Tibial artery (tissue), 4 donors: Measurements from ENCODE around the gene SV2B.

Experiments
- DNase-seq, 2 donors: peaks; one replicate each; pipeline ENCODE4 v3.0.0-alpha.2; 2019
- H3K27ac ChIP-seq, 2 donors: fragments of 200-600 bp; sonication (generic) in 1 of 2; 1 replicate in 1 of 2; 2 replicates in 1 of 2; pipeline ENCODE4 v1.5.1; 2018 to 2019; ENCODE audit warnings: mild to moderate bottlenecking in 1 of 2
- H3K27me3 ChIP-seq, 2 donors: fragments of 200-600 bp; sonication (generic) in 1 of 2; one replicate each; pipeline versions ENCODE4 v1.5.1 to v1.6.0; 2016 to 2019
- H3K36me3 ChIP-seq, 3 donors: fragments of 200-600 bp; sonication (generic) in 2 of 3; one replicate each; pipeline ENCODE4 v1.5.1; 2016 to 2019; ENCODE audit warnings: mild to moderate bottlenecking in 2 of 3
- H3K4me1 ChIP-seq, 4 donors: fragments of 200-600 bp; sonication (generic) in 2 of 4; 1 replicate in 3 of 4; 2 replicates in 1 of 4; pipeline ENCODE4 v1.5.1; 2016 to 2019
- H3K4me3 ChIP-seq, 2 donors: fragments of 200-600 bp; sonication (generic) in 1 of 2; 1 replicate in 1 of 2; 2 replicates in 1 of 2; pipeline ENCODE4 v1.5.1; 2018 to 2019; ENCODE audit warnings: mild to moderate bottlenecking in 2 of 2
- H3K9me3 ChIP-seq, 3 donors: fragments of 200-600 bp; sonication (generic) in 1 of 3; one replicate each; pipeline ENCODE4 v1.5.1; 2016 to 2019
- CTCF ChIP-seq, 2 experiments: fragments of 200-600 bp in 1 of 2; fragments of 450-650 bp in 1 of 2; IDR thresholded peaks; one replicate each; pipeline ENCODE4 v1.5.1; 2017 to 2019; ENCODE audit warnings: antibody characterized with exemption in 2 of 2, mild to moderate bottlenecking in 1 of 2, moderate library complexity in 1 of 2
- intact Hi-C: fragments of 100-400 bp; cut with DNase I; formaldehyde crosslinking; loops from one replicate; pipeline ENCODE4 v1.15.0; 2023; ENCODE audit warnings: low total_unique reads

SV2B gene

GRCh38 chr15:91264651-91265351, 164.7 kb downstream of the SV2B start:
- no peak for TF ChIP-seq CTCF (IDR thresholded peaks at IDR 0.05)
- H3K4me3 ChIP-seq = peak overlapping the region; percentile 31 to 43
- H3K27me3 ChIP-seq = no peaks in the 10 kb centered on the region
- no peaks in the 10 kb centered on the region for H3K9me3 ChIP-seq
- no peak for DNase-seq
- H3K27ac ChIP-seq = peak overlapping the region; percentile 64 to 78
- H3K4me1 ChIP-seq = peaks cover 0 to 20% (median 6%) of the 10 kb centered on the region in 4 donors
- no peaks in the 10 kb centered on the region for H3K36me3 ChIP-seq
- intact Hi-C loops = loop anchor here (10.0 kb wide), 1 partner anchor 330 kb away; the partner anchor contains the start of genes HDDC3 and UNC45A

GRCh38 chr15:91265416-91265940, 165.4 kb downstream of the SV2B start:
- H3K9me3 ChIP-seq = no peaks in the 10 kb centered on the region
- TF ChIP-seq CTCF (IDR thresholded peaks at IDR 0.05) = no peak
- no peak for DNase-seq
- no peaks in the 10 kb centered on the region for H3K36me3 ChIP-seq
- no peak overlapping the region for H3K4me3 ChIP-seq
- intact Hi-C loops = loop anchor here (10.0 kb wide), 1 partner anchor 331 kb away; the partner anchor contains the start of genes HDDC3 and UNC45A
- no peaks in the 10 kb centered on the region for H3K27me3 ChIP-seq
- H3K4me1 ChIP-seq = peaks cover 0 to 20% (median 6%) of the 10 kb centered on the region in 4 donors
- H3K27ac ChIP-seq = peak overlapping the region in 1 of 2 donors; percentile 78

- H3K36me3 ChIP-seq = no peaks in the 10 kb centered on the region
- no peak overlapping the region for H3K4me3 ChIP-seq
- peaks cover 0 to 13% (median 4%) of the 10 kb centered on the region in 4 donors for H3K4me1 ChIP-seq
- DNase-seq = no peak
- intact Hi-C loops = loop anchor here (10.0 kb wide), 1 partner anchor 334 kb away; the partner anchor contains the start of genes HDDC3 and UNC45A
- peaks cover 0 to 6% of the 10 kb centered on the region in 2 donors for H3K27me3 ChIP-seq
- no peak for TF ChIP-seq CTCF (IDR thresholded peaks at IDR 0.05)
- H3K9me3 ChIP-seq = no peaks in the 10 kb centered on the region
- H3K27ac ChIP-seq = no peak overlapping the region
These were observed 168.5 kb downstream of the SV2B start for GRCh38 chr15:91268510-91268909.

- intact Hi-C loops = loop anchor here (2.0 kb wide), 1 partner anchor 212 kb away; no protein-coding TSS in a partner anchor
- peaks cover 0 to 6% of the 10 kb centered on the region in 2 donors for H3K27me3 ChIP-seq
- no peak for TF ChIP-seq CTCF (IDR thresholded peaks at IDR 0.05)
These were observed 170.7 kb downstream of the SV2B start for GRCh38 chr15:91270747-91271146.

GRCh38 chr15:91271565-91272153, 171.6 kb downstream of the SV2B start:
- peak; percentile 80 to 85 for TF ChIP-seq CTCF (IDR thresholded peaks at IDR 0.05)
- no peaks in the 10 kb centered on the region for H3K9me3 ChIP-seq
- H3K27me3 ChIP-seq = peaks cover 0 to 6% of the 10 kb centered on the region in 2 donors
- no peaks in the 10 kb centered on the region for H3K4me1 ChIP-seq
- H3K4me3 ChIP-seq = no peak overlapping the region
- H3K27ac ChIP-seq = no peak overlapping the region
- DNase-seq = peak in 1 of 2 donors; percentile 42
- intact Hi-C loops = loop anchor here (2.0 kb wide), 1 partner anchor 213 kb away; no protein-coding TSS in a partner anchor
- H3K36me3 ChIP-seq = no peaks in the 10 kb centered on the region

More at GRCh38 chr15:91270747-91271146, 170.7 kb downstream of the SV2B start:
- Histone ChIP-seq H3K27ac (no peak overlapping the region), H3K4me1 (no peaks in the 10 kb centered on the region), H3K4me3 (no peak overlapping the region), H3K36me3 (no peaks in the 10 kb centered on the region), H3K9me3 (no peaks in the 10 kb centered on the region)
- no peak for DNase-seq
